NK-92 treated with Interleukin-12 subunit alpha and Interleukin-12 subunit beta, amount 100 ng/mL, for 24 hours (cell line): ENCODE data around the gene SIGLEC12.

Experiments used
- DNase-seq: peaks from one replicate; lab custom pipeline; 2025; lab: John Stamatoyannopoulos, UW

SIGLEC12 gene

DNA sequence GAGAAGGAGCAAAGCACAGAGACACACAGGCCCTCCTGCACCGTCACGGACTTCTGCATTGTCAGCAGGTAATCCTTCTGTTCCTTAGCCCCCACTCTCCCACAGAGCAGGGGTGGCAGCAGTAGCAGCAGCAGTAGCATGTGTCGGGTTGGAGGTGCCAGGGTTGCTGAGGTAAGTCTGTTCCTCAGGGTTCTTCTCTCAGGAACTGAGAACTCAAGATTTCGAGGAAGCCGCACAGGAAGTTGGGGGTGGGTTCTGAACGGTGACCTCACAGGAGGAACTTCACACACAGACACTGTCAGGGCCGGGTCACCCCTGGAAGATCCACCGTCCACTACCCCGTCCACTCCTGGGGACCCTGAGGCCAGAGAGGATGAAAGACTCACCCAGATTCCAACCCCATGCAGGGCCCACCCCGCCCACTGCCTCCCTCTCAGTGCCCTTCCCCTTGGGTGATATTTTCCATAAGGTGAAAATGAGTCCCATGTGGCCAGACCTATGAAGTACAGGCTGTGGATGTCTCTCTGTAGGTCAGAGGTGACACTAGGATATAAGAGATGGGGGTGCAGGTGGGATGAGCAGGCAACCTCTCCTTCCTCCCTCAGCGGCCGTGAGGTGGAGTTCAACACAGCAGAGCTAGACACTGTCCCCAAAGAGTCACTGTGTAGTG is at the start of gene SIGLEC12:
TSS of gene SIGLEC12 (minus strand) at position 207 of the 670 bp plus-strand sequence. CDS start at position 140, 67 bp downstream.
- no peak for DNase-seq

DNA sequence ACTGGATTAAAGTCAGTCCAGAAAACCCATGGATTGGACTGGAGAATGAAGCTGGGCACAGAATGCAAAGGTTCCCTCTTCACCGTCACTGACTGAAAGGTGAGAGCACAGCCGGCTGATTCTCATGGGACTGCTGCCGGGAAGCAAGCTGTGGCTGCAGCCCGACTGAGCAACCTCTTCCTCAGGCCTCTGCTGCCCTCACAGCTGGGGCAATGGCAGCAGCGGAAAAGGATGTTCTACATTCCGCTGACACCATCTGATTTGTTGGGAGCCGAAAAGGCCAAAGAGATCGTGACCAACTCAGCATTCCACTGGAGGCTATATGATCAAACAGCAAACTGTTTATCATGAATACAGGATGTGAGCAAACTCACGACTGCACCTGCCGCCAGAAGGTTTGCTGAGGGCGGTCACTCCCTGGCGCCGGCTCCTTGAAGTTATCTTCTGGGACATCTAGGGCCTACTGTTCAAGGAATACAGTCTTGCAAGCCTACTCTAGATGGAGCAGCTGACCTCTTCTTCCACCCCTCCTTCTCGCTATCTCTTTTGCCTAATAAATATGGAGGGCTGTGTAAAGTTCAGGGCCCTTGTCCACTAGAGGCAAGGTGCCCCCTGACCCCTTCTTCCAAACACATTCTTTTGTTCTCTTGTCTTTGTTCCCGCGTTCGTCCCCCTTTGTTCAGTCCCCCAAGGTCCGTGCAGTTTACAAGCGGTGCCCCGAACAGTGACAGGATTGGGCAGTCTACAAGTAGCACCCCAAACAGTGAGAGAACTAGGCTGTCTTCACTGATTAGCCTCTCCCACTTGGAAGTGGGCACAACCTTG is 49.5 kb upstream of the SIGLEC12 start:
- no peak for DNase-seq

DNA sequence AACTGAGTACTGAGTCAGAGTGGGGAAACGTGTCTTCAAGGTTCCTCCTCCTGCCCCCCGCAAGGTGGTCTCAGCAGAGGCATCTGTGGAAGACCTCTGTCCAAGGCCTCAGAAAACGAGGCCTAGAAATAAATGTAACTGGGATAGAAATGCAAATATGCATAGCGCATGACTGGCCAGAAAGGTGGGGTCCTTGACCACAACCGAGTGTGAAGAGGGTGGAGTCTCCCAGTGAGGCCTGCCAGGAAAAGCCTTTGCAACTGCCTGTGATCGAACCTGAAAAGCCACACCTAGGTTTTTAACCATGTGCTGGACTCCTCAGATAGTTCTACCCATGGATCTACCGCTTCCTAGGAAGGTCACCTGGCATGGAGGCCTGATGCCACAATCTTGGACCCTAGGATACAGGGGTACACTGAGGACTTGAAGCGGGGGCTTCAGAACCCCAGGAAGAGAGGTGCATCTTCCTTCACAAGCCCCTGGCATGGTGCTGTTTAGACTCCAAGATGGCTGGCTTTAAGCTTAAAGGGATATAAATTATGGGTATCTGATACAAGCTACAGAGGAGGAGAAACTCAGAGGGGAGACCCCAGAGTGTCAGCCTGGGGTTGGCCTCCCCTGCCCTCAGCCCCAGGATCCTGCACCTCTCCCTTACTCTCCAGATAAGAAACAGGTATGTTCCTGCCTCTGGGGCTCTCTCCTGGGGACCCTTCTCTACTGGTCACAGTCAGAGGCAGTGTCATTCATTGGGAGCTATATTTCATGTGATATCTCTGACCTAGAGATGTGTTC is 48.1 kb upstream of the SIGLEC12 start:
- DNase-seq, result peak; percentile 58

DNA sequence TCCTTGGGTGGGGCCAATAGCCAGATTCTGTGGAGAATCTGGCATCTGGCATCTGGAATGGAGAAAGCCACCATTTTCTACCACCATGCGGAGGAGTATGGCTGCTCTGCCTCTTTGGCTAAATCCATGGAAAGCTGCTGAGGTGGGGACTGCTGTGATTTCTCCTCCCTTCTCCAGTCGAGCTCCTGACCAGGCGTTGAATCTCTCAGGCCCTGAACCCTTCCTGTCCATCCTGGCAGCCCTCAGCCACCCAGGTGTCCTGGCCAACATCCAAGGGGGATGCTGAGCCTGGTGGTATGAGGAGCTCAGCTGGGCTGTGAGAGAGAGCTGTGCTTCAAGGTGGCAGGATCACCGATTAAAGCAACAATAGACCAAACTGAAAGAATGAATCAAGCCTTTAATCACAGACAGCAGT is 47.3 kb upstream of the SIGLEC12 start:
- DNase-seq, result no peak

DNA sequence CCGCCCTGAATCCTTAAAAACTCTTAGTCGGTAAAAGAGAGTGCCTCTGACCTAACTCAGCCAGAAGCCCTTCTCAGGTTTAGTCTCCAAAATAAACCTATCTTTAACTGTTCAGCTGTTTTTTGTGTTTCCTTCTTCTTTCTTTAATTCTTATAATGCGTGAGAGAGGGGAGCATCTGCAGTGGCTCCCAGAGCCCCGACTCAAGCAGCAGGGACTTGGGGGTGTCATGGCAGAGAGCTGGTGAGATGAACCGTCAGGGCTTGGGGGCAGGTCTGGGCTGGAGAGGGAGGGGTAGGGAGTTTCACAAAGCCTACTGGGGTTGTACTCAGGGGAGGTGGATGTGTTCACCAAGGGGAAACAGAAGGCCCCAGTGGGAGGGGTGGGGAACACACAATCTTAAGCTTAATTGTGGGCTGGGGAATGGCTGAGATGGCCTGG is 46.6 kb upstream of the SIGLEC12 start:
- no peak for DNase-seq

DNA sequence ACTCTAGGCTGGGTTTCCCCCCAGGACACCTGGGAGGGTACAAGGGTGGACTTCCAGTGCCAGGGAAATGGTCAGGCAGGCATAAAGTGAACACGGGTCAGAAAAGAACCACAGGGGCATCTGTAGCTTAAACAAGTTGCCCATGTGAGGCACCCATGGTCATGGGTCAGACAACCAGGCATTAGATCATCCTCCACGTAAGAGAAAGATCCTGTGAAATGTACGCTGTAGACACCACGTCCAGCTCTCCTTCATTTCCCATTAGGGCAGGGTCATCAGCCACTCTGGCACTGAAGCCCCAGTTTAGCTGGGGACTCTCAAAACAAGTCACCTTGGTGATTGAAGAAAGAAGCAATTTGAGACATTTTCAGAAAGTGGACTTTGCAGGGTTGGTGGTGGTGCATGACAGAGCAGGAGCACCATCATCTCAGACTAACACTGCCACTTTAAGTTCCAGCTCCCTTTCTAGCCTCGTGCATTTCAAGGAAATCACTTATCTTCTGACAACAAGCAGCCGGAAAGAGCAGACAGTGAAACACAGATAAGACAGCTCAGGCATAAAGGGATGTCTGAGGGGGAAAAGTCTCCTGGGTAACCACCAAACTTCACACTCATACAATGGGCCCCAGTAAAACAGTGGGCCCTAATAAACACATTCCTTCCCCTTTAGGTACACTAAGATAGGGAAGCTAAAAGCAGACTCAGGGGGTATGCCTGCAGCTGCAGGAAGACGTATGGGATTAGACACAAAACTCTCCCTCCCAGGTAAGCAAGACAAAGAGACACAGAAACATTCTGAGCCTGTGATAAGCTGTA is 46.0 kb upstream of the SIGLEC12 start:
- DNase-seq, result no peak

DNA sequence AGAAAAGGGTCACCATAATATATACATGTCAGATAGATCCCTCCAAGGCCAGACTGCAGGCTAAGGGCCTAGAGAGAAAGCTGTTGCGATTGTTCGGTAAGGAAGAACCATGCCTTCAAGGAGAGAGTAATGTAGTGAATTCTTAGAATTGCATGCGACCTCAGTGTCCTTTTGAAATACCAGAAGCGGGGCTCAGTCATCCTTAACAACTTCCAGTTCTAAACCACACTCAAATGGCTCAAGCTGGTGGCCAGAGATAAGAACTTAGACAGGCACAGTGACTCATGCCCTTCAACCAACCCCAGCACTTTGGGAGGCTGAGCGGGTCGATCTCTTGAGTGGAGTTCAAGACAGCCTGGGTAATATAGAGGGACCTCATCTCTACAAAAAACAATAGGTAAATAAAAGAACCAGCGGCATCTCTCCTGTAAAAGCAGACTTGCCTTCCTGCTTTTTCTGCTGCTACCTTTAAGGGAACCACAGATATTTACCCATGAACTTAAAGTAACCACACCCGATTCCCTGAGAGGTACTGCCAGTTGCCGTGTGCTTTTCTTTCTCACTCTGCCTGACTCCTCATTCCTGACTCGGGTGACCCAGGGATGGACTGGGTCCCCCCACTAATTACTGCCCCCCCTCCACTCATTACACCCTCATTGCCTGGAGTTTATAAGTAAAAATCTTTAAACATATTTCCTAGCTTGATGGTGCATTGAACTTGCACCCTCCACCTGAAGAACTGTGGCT is 45.2 kb upstream of the SIGLEC12 start:
- DNase-seq, result peak; percentile 62

DNA sequence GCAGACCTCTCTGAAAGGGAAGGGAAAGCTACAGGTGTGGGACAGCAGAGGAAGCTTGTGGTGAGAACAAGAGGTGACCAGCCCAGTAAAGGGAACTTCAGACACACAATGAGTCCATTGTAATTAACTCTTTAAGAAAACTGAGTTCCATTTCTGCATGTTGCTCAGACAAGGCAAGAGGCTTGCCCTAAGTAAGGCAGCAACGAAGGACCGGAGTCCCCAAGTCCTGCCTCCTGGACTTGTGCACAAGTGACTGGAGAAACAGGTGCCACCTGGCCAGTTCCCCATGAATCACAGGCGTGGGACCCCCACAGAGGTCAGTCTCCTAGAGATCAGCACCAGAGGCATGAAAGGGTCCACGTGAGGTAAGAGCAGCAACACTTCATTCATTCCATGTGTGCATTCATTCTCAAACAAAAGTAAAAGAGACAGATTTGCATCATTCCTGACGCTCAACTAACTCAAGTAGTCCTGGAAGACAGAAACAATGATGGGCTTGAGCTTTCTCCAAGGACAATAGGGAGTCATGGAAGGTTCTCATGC is 44.6 kb upstream of the SIGLEC12 start:
- DNase-seq, result no peak

DNA sequence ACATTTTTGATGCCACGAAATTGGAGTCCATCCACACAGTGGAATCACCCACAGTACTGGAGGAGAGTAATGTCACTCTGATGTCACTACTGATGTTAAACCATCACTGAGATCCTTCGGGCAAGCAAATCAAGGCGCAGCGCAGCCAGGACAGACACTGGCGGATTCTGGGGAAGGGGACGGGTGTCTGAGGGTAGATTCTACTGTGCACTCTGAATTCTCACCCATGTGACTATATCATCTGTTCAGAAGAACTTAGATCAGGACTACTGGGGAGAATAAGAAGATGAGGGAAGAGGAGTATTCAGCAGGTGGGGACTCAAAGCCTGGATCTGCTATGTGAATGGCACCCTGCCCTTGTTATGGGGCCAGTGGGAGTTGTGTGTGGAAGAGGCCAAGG is 42.4 kb upstream of the SIGLEC12 start:
- DNase-seq, result no peak

DNA sequence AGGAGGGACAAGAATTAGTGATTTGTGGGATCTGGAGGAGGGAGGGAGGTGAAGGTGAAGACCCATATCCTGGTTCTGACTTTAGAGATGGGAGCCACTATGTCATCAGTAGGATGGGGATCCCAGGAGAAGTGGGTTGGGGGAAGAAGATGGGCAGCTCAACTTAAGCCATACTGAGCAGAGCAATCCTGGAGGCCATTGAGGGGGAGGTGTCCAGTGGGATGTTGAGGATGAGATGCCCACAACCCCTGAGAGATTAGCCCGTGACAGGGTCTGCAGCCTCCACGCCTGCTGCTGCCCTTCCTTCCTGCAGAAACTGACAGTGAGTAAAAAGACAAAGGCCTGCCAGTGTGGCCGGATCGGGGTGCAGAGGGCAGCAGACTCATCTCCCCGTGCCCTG is 41.1 kb upstream of the SIGLEC12 start:
- DNase-seq, result no peak

DNA sequence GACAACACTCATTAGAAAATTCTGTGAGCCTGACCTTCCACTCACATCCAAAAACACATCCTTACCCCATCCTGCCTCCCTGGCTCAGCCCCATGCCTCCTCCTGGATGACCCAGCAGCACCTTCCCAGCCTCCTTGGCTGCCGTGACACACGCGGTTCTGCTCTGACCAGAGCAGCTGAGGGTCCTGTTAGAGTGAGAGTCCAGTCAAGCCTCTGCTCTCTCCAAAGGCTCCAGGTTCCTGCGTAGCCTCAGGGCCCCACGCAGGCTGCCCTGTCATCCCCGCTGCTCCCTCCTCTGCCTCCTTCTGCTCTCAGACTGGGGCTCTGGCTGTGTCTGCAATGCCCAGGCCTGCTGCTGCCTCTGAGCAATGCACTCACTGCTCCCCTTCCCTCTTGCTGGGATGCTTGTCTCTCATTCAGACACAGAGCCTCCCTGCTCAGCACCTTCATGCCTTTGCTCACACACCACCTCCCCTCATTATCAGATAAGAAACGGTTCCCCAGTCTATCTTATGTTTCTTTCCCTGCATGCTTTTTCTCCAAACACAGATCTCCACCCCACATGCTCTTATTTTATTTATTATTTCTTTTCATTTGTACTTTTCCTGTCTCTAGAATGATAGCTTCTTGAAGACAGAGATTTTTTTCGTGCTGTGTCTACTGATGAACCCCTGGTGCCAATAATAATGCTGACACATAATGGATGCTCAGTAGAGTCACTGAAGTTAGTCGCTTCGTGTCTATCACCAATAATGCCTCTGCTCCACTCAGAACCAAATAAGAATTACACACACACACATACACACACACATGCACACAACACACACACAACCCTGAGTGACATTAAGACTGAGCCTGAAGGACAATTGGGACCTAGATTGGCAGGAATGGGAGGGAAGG is 40.1 kb upstream of the SIGLEC12 start:
- DNase-seq, result no peak

DNA sequence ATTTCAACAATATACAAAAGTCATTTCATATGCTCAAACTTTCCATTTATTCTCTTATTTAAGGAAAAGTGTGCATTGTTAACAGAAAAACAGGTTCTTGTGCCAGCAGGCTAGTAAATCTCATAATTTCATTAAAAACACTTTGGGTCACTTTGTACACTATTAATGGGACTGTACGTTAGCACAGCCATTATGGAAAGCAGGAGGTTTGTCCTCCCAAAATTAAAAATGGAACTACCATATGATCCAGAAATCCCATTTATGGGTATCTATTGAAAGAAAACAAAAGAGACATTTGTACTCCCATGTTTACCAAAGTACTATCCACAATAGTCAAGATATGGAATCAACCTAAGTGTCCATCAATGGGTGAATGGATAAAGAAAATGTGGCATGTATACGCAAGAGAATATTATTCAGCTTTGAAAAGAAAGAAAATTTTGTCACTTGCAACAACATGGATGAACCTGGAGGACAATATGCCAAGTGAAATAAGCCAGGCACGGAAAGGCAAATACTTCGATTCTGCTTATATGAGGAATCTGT is 38.3 kb upstream of the SIGLEC12 start:
- no peak for DNase-seq

DNA sequence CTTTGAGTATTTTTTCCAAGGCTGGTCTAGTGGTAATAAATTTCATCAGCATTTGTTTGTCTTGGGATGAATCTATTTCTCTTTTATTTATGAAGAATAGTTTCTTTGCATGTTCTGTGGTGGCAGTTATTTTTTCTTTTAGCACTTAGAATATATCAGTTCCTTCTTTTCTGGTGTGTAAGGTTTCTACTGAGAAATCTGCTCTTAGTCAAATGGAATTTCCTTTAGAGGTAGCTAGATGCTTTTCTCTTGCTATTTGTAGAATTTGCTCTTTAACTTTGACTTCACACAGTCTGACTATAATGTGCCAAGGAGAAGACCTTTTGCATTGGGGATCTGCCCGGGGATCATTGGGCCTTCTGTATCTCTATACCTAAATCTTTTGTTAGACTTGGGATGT is 33.9 kb upstream of the SIGLEC12 start:
- DNase-seq, result no peak

DNA sequence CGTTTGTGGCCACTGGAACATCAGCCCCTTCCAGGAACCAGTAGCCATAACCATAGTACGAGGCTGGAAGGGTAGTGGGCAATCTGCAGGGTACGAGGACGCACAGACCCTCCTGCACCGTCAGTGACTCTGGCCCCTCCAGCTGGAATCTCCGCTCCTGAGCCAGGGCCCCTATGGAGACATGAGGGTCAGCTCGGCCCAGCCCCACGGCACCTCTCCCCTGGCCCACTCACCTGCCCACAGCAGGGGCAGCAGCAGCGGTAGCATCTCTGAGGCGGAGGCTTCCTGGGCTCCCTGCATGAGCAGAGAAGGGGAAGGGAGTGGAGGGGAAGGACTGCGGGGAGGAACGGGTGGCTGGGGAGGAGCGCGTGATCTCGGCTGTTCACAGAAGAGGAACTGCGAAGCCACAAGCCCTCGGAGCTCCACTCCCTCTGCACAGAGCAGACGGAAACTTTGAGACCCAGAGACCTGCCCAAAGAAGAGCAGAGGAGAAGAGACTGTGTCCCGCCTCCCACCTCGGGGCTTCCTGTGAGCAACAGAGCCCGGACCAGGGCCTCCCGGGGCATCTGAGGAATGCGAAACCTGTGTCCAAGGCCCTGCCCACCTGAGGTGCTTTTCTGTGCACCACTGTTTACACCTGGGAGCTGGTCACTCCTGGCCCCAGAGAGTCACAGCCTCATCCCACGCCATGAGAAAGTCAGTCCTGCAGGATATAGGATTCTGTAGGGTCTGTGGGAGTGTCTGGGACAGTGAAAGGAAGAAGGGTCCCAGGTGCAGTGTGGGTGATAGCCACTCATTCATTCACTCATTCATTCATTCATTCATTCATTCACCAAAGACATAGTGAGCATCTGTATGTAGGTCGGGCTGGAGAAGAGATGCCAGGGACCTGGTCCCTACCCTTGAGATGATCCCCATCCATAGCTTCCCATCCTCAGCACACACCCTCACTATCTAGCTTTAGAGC is 30.0 kb upstream of the SIGLEC12 start, which contains the start of gene SIGLEC6:
TSS of gene SIGLEC6 (minus strand) at position 322 of the 967 bp plus-strand sequence. CDS start at position 300, 22 bp downstream.
- peak; percentile 61 for DNase-seq

DNA sequence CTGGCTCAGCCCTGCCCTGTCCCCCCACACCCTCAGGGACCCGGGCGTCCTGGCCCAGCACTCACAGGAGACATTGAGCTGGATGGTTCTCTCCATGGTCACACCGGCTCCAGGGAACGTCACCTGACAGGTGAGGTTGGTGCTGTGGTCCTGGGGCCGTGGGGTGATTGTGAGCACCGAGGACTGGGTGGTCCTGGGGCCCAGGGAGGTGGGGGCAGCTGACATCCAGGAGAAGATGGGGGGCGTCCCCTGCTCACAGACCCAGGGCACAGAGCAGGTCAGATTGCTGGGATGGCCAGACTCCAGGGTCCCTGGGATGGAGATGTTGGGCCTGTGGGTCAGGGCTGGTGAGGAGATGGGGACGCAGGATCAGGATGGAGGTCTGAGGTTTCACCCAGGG is 29.0 kb upstream of the SIGLEC12 start:
- DNase-seq, result no peak

DNA sequence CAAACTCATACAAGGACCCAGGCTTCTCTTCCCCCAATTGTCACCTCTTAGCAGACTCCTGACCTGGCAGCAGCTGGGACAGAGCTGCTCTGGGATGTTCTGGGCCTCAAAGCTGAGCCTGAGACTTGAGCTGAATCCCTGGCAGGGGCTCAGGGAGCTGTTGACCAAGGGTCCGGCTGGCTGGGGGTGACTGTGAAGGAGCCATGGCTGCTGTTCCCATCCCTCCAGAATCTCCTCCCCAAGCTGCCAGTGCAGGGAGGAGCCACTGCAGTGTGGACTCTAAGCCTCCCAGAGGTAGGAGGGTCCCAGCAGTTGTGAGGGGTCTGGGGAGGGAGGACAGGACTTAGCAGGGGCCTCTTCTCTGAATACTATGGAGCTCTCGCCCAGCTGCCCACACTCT is 27.7 kb upstream of the SIGLEC12 start:
- DNase-seq, result no peak

DNA sequence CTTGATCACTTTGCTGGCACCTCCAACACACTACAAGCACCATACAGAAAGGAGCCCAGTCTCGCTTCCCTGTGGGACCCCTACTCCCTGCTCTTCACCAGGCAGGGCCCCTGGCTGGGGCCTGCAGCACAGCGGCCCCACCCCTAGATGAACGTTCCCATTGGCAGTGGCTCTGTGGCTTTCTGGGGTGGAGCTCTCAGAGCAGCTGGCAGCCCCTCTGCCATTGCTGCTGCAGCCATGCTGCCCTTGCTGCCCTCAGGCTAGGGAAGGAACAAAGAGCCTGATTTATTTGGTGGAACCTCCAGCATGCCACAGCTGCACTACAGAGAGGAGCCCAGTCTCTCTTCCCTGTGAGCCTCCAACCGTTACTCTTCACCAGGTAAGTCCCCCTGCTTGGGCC is 24.1 kb upstream of the SIGLEC12 start:
- no peak for DNase-seq

DNA sequence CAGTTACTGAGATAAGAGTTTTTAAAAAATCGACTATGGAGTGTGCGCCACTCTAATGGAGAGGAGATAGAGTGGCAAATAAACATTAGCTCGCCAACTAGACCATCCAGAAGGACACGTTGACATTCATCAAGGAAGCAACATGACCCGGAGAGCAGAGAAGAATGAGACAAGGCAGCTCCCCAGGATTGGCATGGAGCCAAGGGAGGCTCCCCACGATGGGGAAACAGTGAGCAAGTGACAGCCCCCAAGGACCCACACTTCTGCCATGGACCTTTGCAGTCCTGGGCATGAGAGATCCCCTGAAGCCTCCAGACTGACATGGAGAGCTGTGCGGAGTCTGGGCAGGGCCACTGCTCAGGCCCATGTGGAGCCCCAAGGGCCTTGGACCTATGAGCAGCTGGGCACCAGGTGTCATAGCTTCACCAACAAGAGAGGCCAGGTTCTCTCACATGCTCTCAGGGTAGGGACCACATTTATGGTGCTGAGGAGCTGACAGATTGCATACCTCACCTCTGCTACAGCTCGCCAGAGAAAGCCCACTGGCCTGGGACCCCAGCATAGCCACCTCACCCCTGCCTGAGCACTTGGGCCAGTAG is 23.2 kb upstream of the SIGLEC12 start:
- no peak for DNase-seq
